HG02798 (cell line): ENCODE data around the gene TFIP11.

Source experiments
- ATAC-seq: cut with Tn5 transposase; IDR thresholded peaks from one replicate; pipeline ENCODE4 v1.9.1; 2021; ENCODE audit warnings: mild to moderate bottlenecking; ENCODE audit not compliant: unreplicated experiment, poor library complexity

TFIP11 gene

GRCh38 chr22:26481694-26482093 lies 30.6 kb downstream of the TFIP11 start:
- ATAC-seq: no peak

GRCh38 chr22:26481112-26481693 lies 31.1 kb downstream of the TFIP11 start:
- ATAC-seq: no peak

- ATAC-seq: no peak
Observed at GRCh38 chr22:26480611-26480932, 31.7 kb downstream of the TFIP11 start.

- no peak for ATAC-seq
Observed at GRCh38 chr22:26479792-26480610, 32.3 kb downstream of the TFIP11 start.

- ATAC-seq: no peak
Observed at GRCh38 chr22:26479043-26479791, 33.1 kb downstream of the TFIP11 start.

- no peak for ATAC-seq
Observed at GRCh38 chr22:26477341-26477731, 34.9 kb downstream of the TFIP11 start.

- ATAC-seq: no peak
Observed at GRCh38 chr22:26476705-26477340, 35.5 kb downstream of the TFIP11 start.

- ATAC-seq: no peak
Observed at GRCh38 chr22:26474682-26475081, 37.6 kb downstream of the TFIP11 start.

- no peak for ATAC-seq
Observed at GRCh38 chr22:26471522-26471921, 40.8 kb downstream of the TFIP11 start.

GRCh38 chr22:26470807-26471206 lies 41.5 kb downstream of the TFIP11 start:
- ATAC-seq: no peak

- no peak for ATAC-seq
Observed at GRCh38 chr22:26466196-26466595, 46.1 kb downstream of the TFIP11 start.

- ATAC-seq: no peak
Observed at GRCh38 chr22:26464312-26464711, 48.0 kb downstream of the TFIP11 start.

GRCh38 chr22:26463688-26464087 lies 48.6 kb downstream of the TFIP11 start:
- no peak for ATAC-seq

GRCh38 chr22:26463101-26463661 lies 49.1 kb downstream of the TFIP11 start:
- ATAC-seq: no peak

GRCh38 chr22:26462641-26463040 lies 49.6 kb downstream of the TFIP11 start:
- ATAC-seq: no peak

- ATAC-seq: no peak
Observed at GRCh38 chr22:26462051-26462450, 50.2 kb downstream of the TFIP11 start.

GRCh38 chr22:26461188-26461810 lies 51.0 kb downstream of the TFIP11 start:
- no peak for ATAC-seq

GRCh38 chr22:26460202-26460601 lies 52.1 kb downstream of the TFIP11 start:
- ATAC-seq: no peak

- ATAC-seq: no peak
Observed at GRCh38 chr22:26457661-26458272, 54.5 kb downstream of the TFIP11 start.
